K562 (cell line): ENCODE results near the gene MAPRE2. TPM values are rescaled to one million over a fixed set of nuclear protein-coding genes. Genes with fewer than 3 reads are reported as not detected.

Experiments
- ATAC-seq: fragments of 200-7000 bp; cut with Tn5 transposase; 3 replicates; pipeline ENCODE4 v1.9.1; 2020; ENCODE audit warnings: moderate library complexity
- BruUV-seq: library from RNA; stranded (reverse); fragments of 400-500 nt; replicated peaks from 2 replicates; lab custom pipeline; 2021; lab: Mats Ljungman, UMichigan
- CTCF ChIA-PET: fragments of 300-600 bp; formaldehyde crosslinking; extraction: SDS; loops from one replicate; lab custom pipeline; 2021; ENCODE audit warnings: low intra/inter-chr PET ratio; lab: Yijun Ruan, JAX
- POLR2A ChIA-PET: fragments of 300-600, 350-650 bp; sonication (Branson Sonifier 250); formaldehyde crosslinking; extraction: SDS; loops from one replicate; lab custom pipeline; 2021; ENCODE audit warnings: antibody characterized with exemption, inconsistent platforms; lab: Yijun Ruan, JAX
- DNase-seq, 4 experiments: peaks; one replicate each; pipeline versions ENCODE4 v3.0.0 to v3.0.0-alpha.2; 2011 to 2018; ENCODE audit warnings: low spot score in 3 of 4, mixed read lengths in 3 of 4; ENCODE audit errors: extremely low read depth in 1 of 4
- FAIRE-seq: peaks from 2 replicates; lab custom pipeline; 2011; peaks lifted over from hg19 to GRCh38; lab: Jason Lieb, UNC
- H2AFZ ChIP-seq: 2 replicates; pipeline ENCODE4 v1.6.0; 2011; ENCODE audit warnings: low read depth, low read length, control low read depth, inconsistent platforms
- H3K27ac ChIP-seq: fragments of 200-600 bp; 3 replicates; pipeline ENCODE4 v1.8.0; 2011; ENCODE audit warnings: low read depth, mild to moderate bottlenecking, control low read depth, inconsistent platforms, low read length, moderate library complexity, mixed read lengths; ENCODE audit errors: extremely low read depth
- H3K27me3 ChIP-seq, 2 experiments: fragments of 300-600 bp in 1 of 2; 2 replicates in 1 of 2; 3 replicates in 1 of 2; pipeline versions ENCODE4 v1.6.0 to v1.8.0; 2011; ENCODE audit warnings: inconsistent platforms in 2 of 2, low read length in 2 of 2, mild to moderate bottlenecking in 1 of 2, mixed read lengths in 1 of 2, moderate library complexity in 1 of 2; ENCODE audit not compliant: control insufficient read depth in 2 of 2, insufficient read depth in 2 of 2
- H3K36me3 ChIP-seq: fragments of 300-600 bp; 3 replicates; pipeline ENCODE4 v1.8.0; 2011; ENCODE audit warnings: mild to moderate bottlenecking, low read length, inconsistent platforms; ENCODE audit not compliant: control insufficient read depth, insufficient read depth
- H3K4me1 ChIP-seq, 2 experiments: fragments of 200-600 bp in 1 of 2; replicated peaks in 1 of 2; 2 replicates in 1 of 2; 3 replicates in 1 of 2; pipeline versions ENCODE4 v1.5.1 to v1.8.0; 2011; ENCODE audit warnings: inconsistent platforms in 2 of 2, low read length in 2 of 2, mild to moderate bottlenecking in 1 of 2, mixed read lengths in 1 of 2, moderate library complexity in 1 of 2; ENCODE audit not compliant: control insufficient read depth in 2 of 2, insufficient read depth in 2 of 2
- H3K4me2 ChIP-seq: 2 replicates; pipeline ENCODE4 v1.6.1; 2011; ENCODE audit warnings: low read length, control low read depth, inconsistent platforms, mixed read lengths; ENCODE audit not compliant: insufficient read depth
- H3K4me3 ChIP-seq: fragments of 200-600 bp; sonication (generic), shearing (Covaris generic); 2 replicates; pipeline ENCODE4 v1.5.1; 2016; ENCODE audit warnings: control low read depth, inconsistent platforms
- H3K79me2 ChIP-seq: fragments of 200-600 bp; 3 replicates; pipeline ENCODE4 v1.8.0; 2011; ENCODE audit warnings: low read length, inconsistent platforms; ENCODE audit not compliant: control insufficient read depth, insufficient read depth
- H3K9ac ChIP-seq, 2 experiments: 2 replicates each; pipeline versions ENCODE4 v1.6.0 to v1.6.1; 2011; ENCODE audit warnings: low read depth in 2 of 2, low read length in 2 of 2, control low read depth in 1 of 2, inconsistent platforms in 1 of 2, mild to moderate bottlenecking in 1 of 2, mixed read lengths in 1 of 2; ENCODE audit not compliant: insufficient read depth in 1 of 2
- H3K9me1 ChIP-seq: one replicate; pipeline ENCODE4 v1.6.0; 2011; ENCODE audit warnings: inconsistent platforms, mild to moderate bottlenecking, low read length, moderate library complexity; ENCODE audit not compliant: control insufficient read depth, insufficient read depth
- H3K9me3 ChIP-seq: replicated peaks from 2 replicates; pipeline ENCODE4 v1.5.1; 2011; ENCODE audit warnings: low read depth, low read length, inconsistent platforms; ENCODE audit not compliant: control insufficient read depth, insufficient read depth
- H4K20me1 ChIP-seq: replicated peaks from 2 replicates; pipeline ENCODE4 v1.6.1; 2011; ENCODE audit warnings: low read length, inconsistent platforms, mixed read lengths; ENCODE audit not compliant: control insufficient read depth, insufficient read depth
- NFIC ChIP-seq: fragments of 450-650 bp; IDR thresholded peaks from 2 replicates; pipeline ENCODE4 v1.6.1; 2017; ENCODE audit warnings: mild to moderate bottlenecking, inconsistent platforms
- TSC22D4 ChIP-seq: fragments of 450-650 bp; IDR thresholded peaks from 2 replicates; pipeline ENCODE4 v1.6.1; 2016; ENCODE audit warnings: missing genetic modification characterization, missing biosample characterization, control low read depth
- ZHX1 ChIP-seq: fragments of 150-350 bp; conservative IDR thresholded peaks from 2 replicates; pipeline ENCODE4 v1.6.1; 2014; ENCODE audit warnings: low read length
- WGBS: fragments of 100-300 bp; shearing (Covaris generic); methylation state at CpG from one replicate; pipeline ENCODE4 v1.1.6; 2016; ENCODE audit warnings: low coverage, mixed read lengths; ENCODE audit not compliant: insufficient coverage; ENCODE audit errors: missing lambda C conversion rate; 5-methylcytosine and 5-hydroxymethylcytosine counted together
- in situ Hi-C: fragments of 300-500 bp; cut with MboI; formaldehyde crosslinking; loops from 4 replicates; pipeline ENCODE4 v1.15.0; 2018; ENCODE audit warnings: inconsistent platforms, mixed read lengths
- intact Hi-C: fragments of 100-400 bp; cut with micrococcal nuclease; formaldehyde crosslinking; loops from 2 replicates; pipeline ENCODE4 v1.14.2; 2022
- polyA plus RNA-seq, 8 experiments: library from polyadenylated mRNA; depleted of rRNA in 4 of 8; stranded (reverse) in 5 of 8; unstranded in 3 of 8; fragments of >200 nt; fragmentation: Nextera tagmentation in 2 of 8; fragmentation: Illumina TruSeq in 1 of 8; extraction: Ambion mirVana in 2 of 8; extraction: Trizol in 1 of 8; gene quantifications; 2 replicates each; pipeline versions ENCODE4 v1.2.1 to v1.2.3, GENCODE V29; 2011 to 2014; ENCODE audit warnings: inconsistent platforms in 1 of 8, missing spikeins in 1 of 8
- total RNA-seq, 7 experiments: library from RNA; depleted of rRNA in 6 of 7; stranded (reverse); fragments of >200 nt in 6 of 7; fragmentation: Illumina TruSeq in 2 of 7; extraction: Trizol in 2 of 7; gene quantifications; 2 replicates each; pipeline versions ENCODE4 v1.2.1 to v1.2.3, GENCODE V29; 2011 to 2021; ENCODE audit warnings: low replicate concordance in 1 of 7

The MAPRE2 gene
- total and polyA plus RNA-seq, 9 of the 15 experiments (the other 6 are each of a cell fraction or from before 2014, with no cell fraction given): 32.3 to 70.7 (median 40.7) TPM

DNA sequence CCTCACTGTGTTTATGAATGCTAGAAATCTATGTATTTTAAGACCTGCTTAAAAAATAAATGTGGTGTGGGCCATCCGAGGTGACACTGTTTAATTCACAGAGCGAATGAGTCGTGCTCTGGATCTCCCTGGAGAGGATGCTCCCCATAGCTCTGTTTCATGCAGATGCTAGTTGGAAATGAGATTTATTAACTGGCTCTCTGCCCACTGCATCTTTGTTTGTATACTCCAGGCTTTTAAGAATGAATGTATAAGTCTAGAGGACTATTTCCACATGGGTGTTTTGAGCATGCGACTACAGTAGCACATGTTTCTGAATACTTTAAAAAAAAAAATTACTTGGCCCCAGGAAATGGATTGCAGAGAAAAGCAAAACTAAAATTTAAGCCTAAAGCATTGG, 3.9 kb downstream of the MAPRE2 start:
- H3K27me3 ChIP-seq: no peaks in the 10 kb centered on the region
- no peak overlapping the region for H2AFZ ChIP-seq
- peaks cover 24 to 64% of the 10 kb centered on the region in 2 experiments for H3K4me1 ChIP-seq
- ChIA-PET POLR2A (interaction anchor here (0.7 to 4.4 kb wide), 4 partner anchors 13 to 79 kb away, joined by 3 to 33 read pairs (median 6); no protein-coding TSS in a partner anchor), CTCF (no interaction called here)
- intact Hi-C loops: loop anchor here (10.0 kb wide), 2 partner anchors 60 to 300 kb away; partner anchors contain the start of gene ZNF24
- peak overlapping the region; percentile 24; the same call in 1 of the 3 replicates for H3K27ac ChIP-seq
- no TSS peak for BruUV-seq
- ATAC-seq: no peak
- peak overlapping the region; percentile 33; the same call in 1 of the 2 replicates for H3K4me2 ChIP-seq
- WGBS: 64% methylated on average over 4 of the region's 4 CpGs
- peaks cover 5% of the 10 kb centered on the region; the same call in 1 of the 2 replicates for H3K9me3 ChIP-seq
- no peaks in the 10 kb centered on the region for H4K20me1 ChIP-seq
- in situ Hi-C loops: no loop called here
- FAIRE-seq: no peak
- H3K9ac ChIP-seq: peak overlapping the region in 1 of 2 experiments; percentile 33; a peak in 1 of 4 replicates
- no peak overlapping the region for H3K4me3 ChIP-seq
- H3K79me2 ChIP-seq: peaks cover 86% of the 10 kb centered on the region
- no peak for TF ChIP-seq TSC22D4 (tag)
- peak; percentile 27; the same call in 1 of the 2 replicates for TF ChIP-seq NFIC
- TF ChIP-seq ZHX1: no peak
- DNase-seq: no peak
- no peaks in the 10 kb centered on the region for H3K9me1 ChIP-seq
- peaks cover 4% of the 10 kb centered on the region; the same call in 1 of the 3 replicates for H3K36me3 ChIP-seq
